Neuronal stem cell (in vitro differentiated cells): ENCODE results near the gene ASCC2.

Experiments used
- DNase-seq: peaks from one replicate; pipeline ENCODE4 v3.0.0-alpha.2; 2013; ENCODE audit warnings: low spot score
- H2AFZ ChIP-seq: one replicate; pipeline ENCODE4 v1.6.1; 2013; ENCODE audit warnings: mild to moderate bottlenecking, low read length, inconsistent platforms
- H2AK5ac ChIP-seq: 2 replicates; pipeline ENCODE4 v1.6.1; 2013; ENCODE audit warnings: low read depth, mild to moderate bottlenecking, inconsistent platforms, low read length, moderate library complexity, mixed read lengths
- H2BK120ac ChIP-seq: 2 replicates; pipeline ENCODE4 v1.6.1; 2013; ENCODE audit warnings: low read depth, mild to moderate bottlenecking, inconsistent platforms, low read length, moderate library complexity, mixed read lengths
- H2BK12ac ChIP-seq: one replicate; pipeline ENCODE4 v1.6.1; 2013; ENCODE audit warnings: low read length, inconsistent platforms
- H2BK15ac ChIP-seq: 2 replicates; pipeline ENCODE4 v1.6.1; 2013; ENCODE audit warnings: mild to moderate bottlenecking, low read length, inconsistent platforms, mixed read lengths
- H2BK5ac ChIP-seq: one replicate; pipeline ENCODE4 v1.6.1; 2013; ENCODE audit warnings: inconsistent platforms, mild to moderate bottlenecking, low read length, moderate library complexity
- H3K14ac ChIP-seq: one replicate; pipeline ENCODE4 v1.6.1; 2013; ENCODE audit warnings: low read length, inconsistent platforms
- H3K18ac ChIP-seq: 2 replicates; pipeline ENCODE4 v1.6.1; 2013; ENCODE audit warnings: low read length, inconsistent platforms
- H3K23ac ChIP-seq: 2 replicates; pipeline ENCODE4 v1.6.1; 2013; ENCODE audit warnings: low read depth, mild to moderate bottlenecking, mixed read lengths, low read length, inconsistent platforms; ENCODE audit not compliant: poor library complexity
- H3K27ac ChIP-seq: replicated peaks from 3 replicates; pipeline ENCODE4 v1.5.1; 2013; ENCODE audit warnings: low read length, inconsistent platforms
- H3K27me3 ChIP-seq, 3 experiments: 2 replicates each; pipeline ENCODE4 v1.6.1; 2013; ENCODE audit warnings: low read length in 3 of 3, mild to moderate bottlenecking in 2 of 3, inconsistent platforms in 1 of 3, low read depth in 1 of 3, mixed read lengths in 1 of 3, moderate library complexity in 1 of 3; ENCODE audit not compliant: control insufficient read depth in 3 of 3, insufficient read depth in 3 of 3
- H3K36me3 ChIP-seq, 2 donors: replicated peaks in 1 of 2; 2 replicates each; pipeline ENCODE4 v1.6.1; 2013; ENCODE audit warnings: low read length in 2 of 2; ENCODE audit not compliant: control insufficient read depth in 2 of 2, insufficient read depth in 2 of 2
- H3K4ac ChIP-seq: 2 replicates; pipeline ENCODE4 v1.6.1; 2013; ENCODE audit warnings: inconsistent platforms, mild to moderate bottlenecking, low read length, moderate library complexity
- H3K4me1 ChIP-seq, 2 donors: 1 replicate in 1 of 2; 2 replicates in 1 of 2; pipeline ENCODE4 v1.6.1; 2013; ENCODE audit warnings: low read length in 2 of 2, low read depth in 1 of 2; ENCODE audit not compliant: control insufficient read depth in 2 of 2, insufficient read depth in 1 of 2
- H3K4me2 ChIP-seq: one replicate; pipeline ENCODE4 v1.6.1; 2013; ENCODE audit warnings: mild to moderate bottlenecking, low read length, inconsistent platforms; ENCODE audit not compliant: insufficient read depth, poor library complexity, severe bottlenecking
- H3K4me3 ChIP-seq, 2 donors: 2 replicates each; pipeline ENCODE4 v1.5.1; 2013; ENCODE audit warnings: low read length in 2 of 2, mild to moderate bottlenecking in 2 of 2, inconsistent platforms in 1 of 2, moderate library complexity in 1 of 2
- H3K79me1 ChIP-seq: one replicate; pipeline ENCODE4 v1.6.1; 2013; ENCODE audit warnings: low read depth, mild to moderate bottlenecking, inconsistent platforms, low read length, moderate library complexity
- H3K9ac ChIP-seq: one replicate; pipeline ENCODE4 v1.6.1; 2013; ENCODE audit warnings: mild to moderate bottlenecking, low read depth, low read length, inconsistent platforms; ENCODE audit not compliant: poor library complexity
- H3K9me3 ChIP-seq, 2 donors: replicated peaks in 1 of 2; 2 replicates each; pipeline versions ENCODE3 to v1.6.1; 2013; ENCODE audit warnings: low read length in 2 of 2, mild to moderate bottlenecking in 2 of 2, inconsistent platforms in 1 of 2, low read depth in 1 of 2, mixed read lengths in 1 of 2, moderate library complexity in 1 of 2; ENCODE audit not compliant: control insufficient read depth in 2 of 2, insufficient read depth in 1 of 2
- H4K8ac ChIP-seq: one replicate; pipeline ENCODE4 v1.6.1; 2013; ENCODE audit warnings: low read depth, mild to moderate bottlenecking, inconsistent platforms, low read length, moderate library complexity
- H4K91ac ChIP-seq: one replicate; pipeline ENCODE4 v1.6.1; 2013; ENCODE audit warnings: low read length, low read depth, mild to moderate bottlenecking, inconsistent platforms; ENCODE audit not compliant: poor library complexity
- WGBS, 2 donors: extraction: QIAGEN DNeasy Blood & Tissue Kit; methylation state at CpG; one replicate each; pipeline ENCODE4 v1.1.7; 2013; ENCODE audit warnings: missing lambda C conversion rate in 2 of 2, mixed read lengths in 1 of 2; ENCODE audit not compliant: insufficient read length in 2 of 2, insufficient replicate concordance in 1 of 2; ENCODE audit errors: extremely low coverage in 2 of 2; 5-methylcytosine and 5-hydroxymethylcytosine counted together

ASCC2 gene

GRCh38 chr22:29848111-29848510, 10.0 kb upstream of the ASCC2 start:
- Histone ChIP-seq H2BK15ac (no peak overlapping the region), H3K4ac (no peak overlapping the region), H2BK12ac (no peak overlapping the region), H2BK120ac (no peak overlapping the region), H2BK5ac (no peak overlapping the region), H3K27me3 (peaks cover 0 to 2% (median 0%) of the 10 kb centered on the region in 3 experiments), H3K4me2 (no peak overlapping the region), H3K27ac (no peak overlapping the region), H2AFZ (peak overlapping the region; percentile 72), H4K8ac (no peak overlapping the region), H3K79me1 (no peaks in the 10 kb centered on the region), H3K23ac (no peak overlapping the region), H2AK5ac (no peak overlapping the region), H3K4me3 (no peak overlapping the region), H3K9me3 (no peaks in the 10 kb centered on the region), H4K91ac (no peak overlapping the region), H3K14ac (no peak overlapping the region), H3K4me1 (no peaks in the 10 kb centered on the region), H3K9ac (no peak overlapping the region), H3K18ac (no peak overlapping the region), H3K36me3 (no peaks in the 10 kb centered on the region)
- no peak for DNase-seq
- WGBS, 2 donors, result no CpG with 5 or more reads among the region's 3 CpGs

- Histone ChIP-seq H2BK15ac (no peak overlapping the region), H3K14ac (no peak overlapping the region), H4K91ac (no peak overlapping the region), H3K23ac (no peak overlapping the region), H3K9me3 (no peaks in the 10 kb centered on the region), H3K4me1 (no peaks in the 10 kb centered on the region), H2BK12ac (no peak overlapping the region), H3K27ac (no peak overlapping the region), H2AK5ac (no peak overlapping the region), H3K36me3 (no peaks in the 10 kb centered on the region), H3K79me1 (no peaks in the 10 kb centered on the region), H3K4me2 (no peak overlapping the region), H3K4ac (no peak overlapping the region), H4K8ac (no peak overlapping the region), H3K9ac (no peak overlapping the region), H3K4me3 (no peak overlapping the region), H2BK5ac (no peak overlapping the region), H2AFZ (no peak overlapping the region), H3K27me3 (peaks cover 0 to 2% (median 0%) of the 10 kb centered on the region in 3 experiments), H3K18ac (no peak overlapping the region), H2BK120ac (no peak overlapping the region)
- no peak for DNase-seq
- WGBS, 2 donors, result no CpG with 5 or more reads among the region's 2 CpGs
Observed at GRCh38 chr22:29846290-29846689, 8.2 kb upstream of the ASCC2 start.

GRCh38 chr22:29842740-29843139, 4.7 kb upstream of the ASCC2 start:
- H3K18ac ChIP-seq, result no peak overlapping the region
- no peak overlapping the region for H4K8ac ChIP-seq
- no peak overlapping the region for H3K23ac ChIP-seq
- H3K9me3 ChIP-seq, result no peaks in the 10 kb centered on the region
- no peaks in the 10 kb centered on the region for H3K4me1 ChIP-seq
- H3K4me2 ChIP-seq, result no peak overlapping the region
- peaks cover 0 to 2% (median 0%) of the 10 kb centered on the region in 3 experiments for H3K27me3 ChIP-seq
- no peak overlapping the region for H2AK5ac ChIP-seq
- no peak overlapping the region for H2BK15ac ChIP-seq
- no CpG with 5 or more reads among the region's 2 CpGs for WGBS, 2 donors
- no peak overlapping the region for H3K14ac ChIP-seq
- H3K79me1 ChIP-seq, result peaks cover 2% of the 10 kb centered on the region
- H2BK5ac ChIP-seq, result no peak overlapping the region
- no peak overlapping the region for H2BK12ac ChIP-seq
- H3K36me3 ChIP-seq, result no peaks in the 10 kb centered on the region
- H3K4ac ChIP-seq, result no peak overlapping the region
- H3K27ac ChIP-seq, result no peak overlapping the region
- H3K9ac ChIP-seq, result no peak overlapping the region
- no peak for DNase-seq
- no peak overlapping the region for H3K4me3 ChIP-seq
- H2AFZ ChIP-seq, result no peak overlapping the region
- H2BK120ac ChIP-seq, result no peak overlapping the region
- H4K91ac ChIP-seq, result no peak overlapping the region

GRCh38 chr22:29842172-29842571, 4.1 kb upstream of the ASCC2 start:
- H2BK120ac ChIP-seq, result no peak overlapping the region
- peaks cover 2% of the 10 kb centered on the region for H3K79me1 ChIP-seq
- no CpG with 5 or more reads among the region's 2 CpGs for WGBS, 2 donors
- H2BK5ac ChIP-seq, result no peak overlapping the region
- no peak overlapping the region for H2BK15ac ChIP-seq
- no peak overlapping the region for H2BK12ac ChIP-seq
- no peaks in the 10 kb centered on the region for H3K9me3 ChIP-seq
- H3K27ac ChIP-seq, result no peak overlapping the region
- no peak overlapping the region for H4K91ac ChIP-seq
- H3K9ac ChIP-seq, result no peak overlapping the region
- H3K36me3 ChIP-seq, result no peaks in the 10 kb centered on the region
- no peak for DNase-seq
- no peak overlapping the region for H2AK5ac ChIP-seq
- H3K18ac ChIP-seq, result no peak overlapping the region
- H3K4me2 ChIP-seq, result no peak overlapping the region
- H2AFZ ChIP-seq, result no peak overlapping the region
- peaks cover 0 to 2% (median 0%) of the 10 kb centered on the region in 3 experiments for H3K27me3 ChIP-seq
- no peak overlapping the region for H3K4ac ChIP-seq
- peaks cover 0 to 4% of the 10 kb centered on the region in 2 donors for H3K4me1 ChIP-seq
- H3K4me3 ChIP-seq, result no peak overlapping the region
- H4K8ac ChIP-seq, result no peak overlapping the region
- no peak overlapping the region for H3K23ac ChIP-seq
- H3K14ac ChIP-seq, result no peak overlapping the region
